Erythroblast (primary cell): ENCODE measurements around the gene PTPRN2.

Experiments used
- DNase-seq, 2 experiments: peaks; one replicate each; lab custom pipeline; 2025; lab: John Stamatoyannopoulos, UW
- GATA1 ChIP-seq: IDR thresholded peaks from 2 replicates; pipeline ENCODE4 v1.6.1; 2011; ENCODE audit warnings: low read depth, mild to moderate bottlenecking, control low read depth, low read length, moderate library complexity
- POLR2A ChIP-seq: IDR thresholded peaks from 2 replicates; pipeline ENCODE4 v1.6.1; 2011; ENCODE audit warnings: mild to moderate bottlenecking, low read length

The PTPRN2 gene

DNA sequence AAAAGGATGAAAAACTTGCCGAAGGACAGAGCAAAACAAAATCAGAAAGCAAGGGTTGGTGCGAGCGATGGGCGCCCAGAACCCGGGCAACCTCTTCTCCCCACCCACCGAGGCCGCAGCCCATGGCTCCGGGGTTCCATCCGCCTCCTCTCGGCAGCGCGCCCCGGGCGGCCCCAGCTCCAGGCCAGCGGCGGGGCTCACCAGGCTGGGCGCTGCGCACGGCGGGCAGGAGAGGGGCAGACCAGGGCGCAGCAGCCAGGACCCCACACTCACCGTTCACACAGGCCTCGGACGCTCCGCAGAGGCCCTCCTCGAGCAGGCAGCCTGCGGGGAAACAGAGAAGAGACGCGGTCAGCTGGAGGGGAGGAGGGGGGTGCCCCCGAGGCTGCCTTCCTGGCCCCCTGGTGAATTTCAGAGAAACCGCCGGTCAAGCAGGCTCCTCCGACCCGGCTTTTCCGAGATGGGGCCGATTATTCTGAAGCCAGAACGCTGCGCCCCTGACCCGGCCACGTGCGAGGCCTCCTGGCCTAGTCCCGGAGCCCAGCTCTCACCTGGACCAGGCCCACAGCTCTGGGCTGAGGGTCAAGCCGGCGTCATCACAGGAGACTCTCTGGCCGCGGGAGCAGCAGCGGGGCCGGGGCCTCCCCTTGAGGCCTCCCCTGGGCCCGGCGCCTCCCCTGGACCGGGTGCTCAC lies 98.0 kb downstream of the PTPRN2 start:
- DNase-seq, result no peak
- TF ChIP-seq GATA1 (no peak), POLR2A (no peak)

DNA sequence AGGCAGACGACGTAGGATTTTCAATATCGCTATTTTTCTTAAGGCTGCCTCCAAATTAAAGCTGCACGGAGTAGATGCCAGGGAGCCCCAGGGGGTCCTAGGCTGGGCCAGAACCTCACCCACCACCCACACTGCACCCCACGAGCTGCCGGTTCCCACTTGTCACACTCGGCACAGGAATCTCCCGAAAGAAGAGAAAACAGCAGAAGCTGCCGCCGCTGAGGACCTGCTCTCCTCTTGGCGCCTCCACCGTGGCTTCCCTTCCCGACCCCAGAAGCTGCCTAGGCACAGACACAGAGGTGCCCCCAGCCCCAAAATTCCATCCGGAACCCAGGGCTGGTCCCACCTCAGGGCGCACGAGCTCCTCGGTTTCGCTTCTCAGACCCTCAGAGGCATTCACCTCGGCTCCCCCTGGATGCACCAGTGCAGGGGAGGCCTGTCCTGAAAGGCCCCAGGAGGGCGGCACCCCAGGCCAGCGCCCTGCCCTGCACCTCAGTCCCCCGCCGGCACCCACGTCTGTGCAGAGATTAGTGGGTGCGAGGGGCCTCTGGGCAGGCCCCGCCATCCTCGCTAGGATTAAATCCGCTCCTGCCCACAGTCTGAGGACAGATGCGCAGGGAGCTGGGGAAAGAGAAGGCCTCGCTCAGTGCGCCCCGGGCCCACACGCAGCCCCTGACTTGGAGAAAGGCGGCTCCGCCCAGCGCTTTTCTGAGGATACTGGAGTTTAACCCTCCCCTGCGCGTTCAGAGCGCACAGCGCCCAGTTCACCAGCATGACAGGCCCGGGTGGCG lies 99.2 kb downstream of the PTPRN2 start:
- TF ChIP-seq POLR2A (no peak), GATA1 (no peak)
- no peak for DNase-seq

DNA sequence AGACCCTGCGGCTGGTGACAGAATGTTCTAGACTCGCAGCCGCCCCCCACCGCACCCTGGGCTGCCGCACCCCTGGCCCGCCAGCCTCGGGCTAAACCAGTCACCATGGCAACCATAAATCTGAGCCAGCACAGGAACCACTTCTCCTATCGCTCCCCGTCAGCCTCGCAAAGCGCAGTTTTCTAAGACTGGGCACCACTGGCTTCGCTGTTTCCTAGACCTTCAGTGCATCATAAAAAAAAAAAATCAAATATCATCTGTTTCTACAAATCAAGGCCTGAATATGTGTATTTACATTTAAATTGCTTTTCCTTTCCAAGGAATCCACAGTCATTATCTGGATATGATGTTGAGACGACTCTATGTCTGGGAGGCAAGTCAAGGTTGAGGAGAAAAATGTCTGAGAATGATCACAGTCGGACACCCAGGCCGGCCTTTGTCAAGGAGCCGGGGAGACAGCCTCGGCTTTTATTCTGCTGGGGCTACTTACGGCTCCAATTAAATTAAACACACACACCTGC lies 99.9 kb downstream of the PTPRN2 start:
- DNase-seq, result no peak
- TF ChIP-seq POLR2A (no peak), GATA1 (no peak)

DNA sequence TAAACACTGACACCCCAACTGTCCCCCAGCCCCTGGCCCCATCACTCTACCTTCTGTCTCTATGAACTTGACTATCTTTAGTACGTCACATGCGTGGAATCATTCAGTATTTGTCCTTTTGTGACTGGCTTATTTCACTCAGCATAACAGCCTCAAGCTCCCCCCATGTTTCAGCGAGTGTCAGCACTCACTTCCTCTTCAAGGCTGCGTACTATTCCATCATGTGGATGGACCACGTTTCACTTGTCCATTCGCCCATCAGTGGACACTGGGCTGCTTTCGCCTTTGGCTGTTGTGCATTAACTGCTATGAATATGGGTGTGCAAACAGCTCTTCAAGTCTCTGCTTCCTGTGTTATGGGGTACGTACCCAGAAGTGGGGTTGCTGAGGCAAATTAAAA lies 100.7 kb downstream of the PTPRN2 start:
- TF ChIP-seq POLR2A, result no peak
- TF ChIP-seq GATA1, result no peak
- no peak for DNase-seq

DNA sequence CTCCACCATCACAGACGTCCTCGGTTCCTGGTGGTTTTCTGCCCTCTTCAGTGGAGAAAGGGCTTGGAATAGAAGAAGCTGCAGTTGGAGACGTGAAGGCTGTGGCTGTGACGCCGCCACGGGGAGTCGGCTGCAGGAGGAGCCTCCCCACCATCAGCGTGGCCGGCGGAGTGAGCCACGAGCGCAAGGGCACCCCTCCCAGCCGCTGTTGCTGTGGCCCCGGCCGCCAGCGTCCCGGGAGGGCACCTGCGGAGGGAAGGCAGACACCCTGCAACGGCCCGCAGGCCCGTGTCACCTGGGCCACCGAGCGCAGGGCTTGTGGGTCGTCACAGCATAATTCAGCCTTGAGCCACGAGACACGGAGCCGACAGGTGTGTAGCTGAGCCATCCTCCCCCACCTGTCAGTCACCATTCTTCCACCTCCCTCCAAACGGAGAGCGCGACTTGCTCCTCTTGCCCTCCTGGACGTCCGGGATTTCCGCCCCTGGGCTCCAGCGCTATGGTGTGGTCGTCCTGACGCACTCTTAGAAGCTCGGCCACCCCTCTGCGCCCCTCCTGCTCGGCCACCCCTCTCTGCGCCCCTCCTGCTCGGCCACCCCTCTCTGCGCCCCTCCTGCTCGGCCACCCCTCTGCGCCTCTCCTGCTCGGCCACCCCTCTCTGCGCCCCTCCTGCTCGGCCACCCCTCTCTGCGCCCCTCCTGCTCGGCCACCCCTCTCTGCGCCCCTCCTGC lies 102.7 kb downstream of the PTPRN2 start:
- DNase-seq, result no peak
- TF ChIP-seq GATA1 (no peak), POLR2A (no peak)

DNA sequence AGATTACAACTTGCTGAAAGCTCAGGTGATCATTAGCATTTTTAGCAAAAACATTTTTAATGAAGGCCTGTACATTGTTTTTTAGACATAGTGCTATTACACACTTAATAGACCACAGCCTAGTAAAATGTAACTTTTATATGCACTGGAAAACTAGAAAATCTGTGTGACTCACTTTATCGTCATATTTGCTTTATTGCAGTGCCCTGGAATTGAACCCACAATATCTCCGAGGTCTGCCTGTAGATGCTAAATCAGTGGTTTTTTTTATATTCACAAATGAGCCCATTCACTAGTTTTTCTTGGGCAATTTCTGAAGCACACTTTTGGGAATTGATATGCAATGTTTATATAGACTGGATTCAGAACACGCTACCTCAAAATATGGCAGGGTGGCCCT lies 105.1 kb downstream of the PTPRN2 start:
- no peak for TF ChIP-seq POLR2A
- no peak for TF ChIP-seq GATA1
- DNase-seq, result no peak

DNA sequence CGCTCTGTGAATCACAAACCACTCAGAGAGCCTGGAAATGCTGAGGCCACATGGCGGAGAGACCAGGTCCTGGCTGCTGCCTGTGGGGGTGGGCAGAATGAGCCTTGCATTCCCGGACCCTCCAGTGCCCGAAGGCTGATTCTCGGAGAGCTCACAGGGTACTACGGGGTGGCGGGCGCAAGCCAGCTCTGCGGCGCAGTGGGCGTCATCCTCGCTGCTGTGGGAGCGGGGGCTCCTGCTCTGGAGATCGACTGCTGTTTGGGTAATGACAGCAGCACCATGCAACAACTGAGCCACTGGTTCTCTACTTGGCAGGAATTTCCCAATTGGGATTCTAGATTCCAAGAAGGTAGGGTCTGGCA lies 108.0 kb downstream of the PTPRN2 start:
- DNase-seq, result no peak
- TF ChIP-seq POLR2A, result no peak

DNA sequence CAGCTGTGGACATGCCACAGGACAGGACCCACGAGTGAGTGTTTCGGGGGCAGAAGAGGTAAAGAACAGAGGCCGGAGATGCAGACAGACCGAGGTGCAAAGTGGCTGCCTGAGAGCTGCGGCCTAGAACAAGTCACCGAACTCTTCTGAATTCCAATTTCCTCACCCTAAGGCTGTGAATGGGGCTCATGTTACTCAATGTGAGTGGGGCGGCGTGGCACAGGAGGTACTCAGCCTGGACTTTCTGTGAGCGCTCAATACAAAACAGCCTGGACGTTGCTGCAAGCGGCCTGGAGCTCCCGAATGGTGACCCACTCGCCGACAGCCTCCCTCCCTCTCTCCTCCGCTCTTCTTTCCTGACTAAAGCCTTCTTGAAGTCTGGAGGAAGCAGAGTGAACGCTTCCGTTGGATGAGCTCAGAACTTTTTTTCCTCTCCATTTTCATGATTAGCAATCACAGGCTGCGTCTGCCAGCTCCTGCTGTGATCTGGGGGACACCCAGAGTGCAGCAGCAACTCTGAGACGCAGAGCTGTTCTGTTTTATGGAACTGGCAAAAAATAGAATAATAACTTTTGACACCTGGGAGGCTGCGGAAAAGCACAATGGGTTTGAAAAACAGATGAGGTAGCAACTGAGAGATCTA lies 108.5 kb downstream of the PTPRN2 start:
- no peak for DNase-seq
- no peak for TF ChIP-seq POLR2A
- TF ChIP-seq GATA1, result no peak

DNA sequence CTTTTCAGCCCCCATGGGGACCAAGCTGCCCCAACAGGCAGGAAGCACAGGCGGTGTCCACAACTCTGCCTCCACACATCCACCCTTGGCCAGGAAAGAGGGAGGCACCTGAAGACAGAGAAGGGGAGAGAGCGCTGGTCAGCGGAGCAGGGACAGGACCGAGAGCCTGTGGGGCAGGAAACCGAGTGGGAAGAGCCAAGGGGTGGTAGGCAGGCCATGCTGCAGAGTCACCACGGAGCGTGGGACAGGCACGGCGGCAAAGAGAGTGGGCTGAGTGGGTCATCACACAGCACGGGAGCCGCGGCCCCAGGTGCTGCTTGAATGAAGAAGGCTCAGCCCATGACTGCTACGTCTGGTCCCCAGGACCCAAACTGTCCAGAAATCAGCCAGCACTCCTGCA lies 109.8 kb downstream of the PTPRN2 start:
- DNase-seq, result no peak
- TF ChIP-seq POLR2A (no peak), GATA1 (no peak)

DNA sequence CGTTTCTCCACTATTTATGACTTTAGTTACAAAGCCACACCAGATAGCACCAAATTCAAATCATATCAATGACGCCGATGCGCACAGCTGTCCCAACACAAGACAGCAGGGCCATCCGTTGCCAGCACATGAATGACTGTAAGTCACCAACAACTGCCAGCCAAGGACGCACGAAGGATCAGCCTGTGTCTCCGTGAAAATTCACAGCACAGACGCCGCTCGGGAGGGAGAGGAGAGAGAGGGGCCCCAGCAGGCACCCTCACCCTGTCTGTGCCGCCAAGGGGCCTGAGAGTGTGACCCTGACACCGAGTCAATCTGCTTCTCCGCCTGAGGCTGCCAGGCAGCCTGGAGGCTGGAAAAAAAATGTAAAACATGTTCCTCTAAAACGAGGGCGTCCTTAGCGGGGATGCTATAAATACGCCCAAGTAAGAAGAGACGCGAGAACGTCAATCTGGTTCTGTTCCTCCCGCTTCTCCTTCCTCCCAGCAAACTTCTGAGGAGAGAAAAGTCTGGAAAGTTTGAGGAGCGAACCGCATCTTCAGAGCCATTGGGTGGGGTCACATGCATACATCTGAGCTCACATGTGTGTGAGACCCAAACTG lies 111.2 kb downstream of the PTPRN2 start:
- TF ChIP-seq POLR2A (no peak), GATA1 (no peak)
- DNase-seq, result no peak

DNA sequence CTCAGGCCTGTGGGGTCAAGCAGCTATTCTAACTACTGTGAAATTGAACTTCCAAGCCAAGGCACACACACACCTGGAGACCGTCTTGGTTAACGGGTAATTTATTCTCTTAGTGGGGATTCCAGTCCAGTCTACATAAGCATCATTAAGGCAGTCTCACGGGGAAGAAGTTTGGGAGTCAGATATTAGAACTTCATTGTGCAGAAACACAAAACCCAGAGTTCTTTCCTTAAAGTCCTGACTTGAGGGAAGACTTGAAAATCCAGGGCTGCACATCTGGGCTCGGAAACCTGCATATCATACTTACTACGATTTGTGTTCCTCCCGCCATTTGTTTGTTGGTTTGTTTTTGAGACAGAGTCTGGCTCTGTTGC lies 112.0 kb downstream of the PTPRN2 start:
- DNase-seq, result no peak
- no peak for TF ChIP-seq POLR2A
- no peak for TF ChIP-seq GATA1

DNA sequence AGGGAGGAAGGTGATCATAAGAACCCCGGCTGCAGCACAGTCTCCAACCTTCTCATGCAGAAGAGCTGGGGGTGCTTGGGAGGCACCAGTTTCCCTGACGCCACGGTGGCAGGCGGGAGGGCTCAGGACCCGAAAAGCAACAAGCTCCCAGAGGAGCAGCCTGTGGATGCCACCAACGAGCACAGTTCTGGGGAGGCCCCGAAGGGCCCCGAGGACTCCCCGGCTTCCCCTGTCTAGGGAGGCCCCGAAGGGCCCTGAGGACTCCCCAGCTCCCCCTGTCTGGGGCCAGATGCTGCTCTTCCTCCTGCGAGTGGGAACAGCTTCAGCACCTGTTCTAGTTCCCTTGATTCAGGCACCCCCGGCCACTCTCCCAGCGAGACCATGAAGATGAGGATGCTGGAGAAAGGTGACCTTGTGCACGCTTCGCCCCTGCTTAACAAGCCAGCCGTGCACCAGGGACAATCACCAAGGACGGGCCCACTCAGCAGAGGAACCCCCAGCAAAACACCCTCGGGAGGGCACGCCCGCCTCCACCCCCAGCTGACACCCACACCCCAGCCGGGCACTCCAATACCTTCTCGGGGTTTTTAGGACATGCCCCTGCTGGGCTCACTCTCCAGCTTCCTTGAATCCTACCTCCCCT lies 112.5 kb downstream of the PTPRN2 start:
- TF ChIP-seq GATA1 (no peak), POLR2A (no peak)
- DNase-seq, result no peak

DNA sequence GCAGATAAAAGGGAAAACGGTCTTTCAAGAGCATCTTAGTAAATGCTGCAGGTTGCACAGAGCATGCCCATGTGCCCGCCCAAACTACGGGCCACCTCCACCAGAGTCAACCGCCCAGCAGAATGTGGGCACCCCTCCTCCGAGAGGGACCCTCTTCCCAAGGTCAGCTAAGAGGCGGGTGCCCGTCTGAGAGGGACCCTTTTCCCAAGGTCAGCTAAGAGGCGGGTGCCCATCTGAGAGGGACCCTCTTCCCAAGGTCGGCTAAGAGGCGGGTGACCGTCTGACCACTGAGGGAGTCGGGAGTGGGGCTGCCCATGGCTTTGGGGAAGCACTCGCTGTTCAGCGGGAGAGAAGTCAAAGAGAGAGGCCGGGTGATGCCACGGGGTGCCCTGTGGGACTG lies 113.1 kb downstream of the PTPRN2 start:
- no peak for DNase-seq
- no peak for TF ChIP-seq GATA1
- TF ChIP-seq POLR2A, result no peak
